Activated CD4-positive, CD25-positive, alpha-beta regulatory T cell treated with anti-CD3 and anti-CD28 coated beads, Interleukin-2, amount 50 U/mL, for 72 hours (primary cell): Measurements from ENCODE around the gene CALN1.

Source experiments
- DNase-seq: peaks from one replicate; pipeline ENCODE4 v3.0.0; 2021

Gene CALN1

GRCh38 chr7:72030994-72031667 lies 381.0 kb downstream of the CALN1 start:
- DNase-seq: no peak

DNA sequence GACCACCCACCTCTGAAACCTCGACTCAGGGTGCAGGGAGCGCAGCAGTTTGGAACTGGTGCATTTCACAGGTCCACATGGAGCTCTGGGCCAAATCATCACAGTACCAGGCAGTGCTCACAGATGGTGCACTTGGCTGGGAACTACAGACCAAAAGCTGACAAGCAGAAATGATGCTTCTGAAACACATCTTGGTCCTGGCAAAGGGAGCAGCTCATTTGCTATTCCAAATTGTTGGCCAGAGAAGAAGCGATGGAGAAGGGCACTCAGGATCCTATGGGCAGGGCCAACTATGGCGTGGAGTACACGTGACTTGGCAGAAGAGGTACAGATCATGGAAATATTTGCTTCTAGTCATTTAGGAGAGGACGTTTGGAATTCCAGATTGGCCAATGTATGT lies 383.9 kb downstream of the CALN1 start:
- no peak for DNase-seq

- DNase-seq: no peak
These were observed 386.7 kb downstream of the CALN1 start for GRCh38 chr7:72025381-72025960.

- no peak for DNase-seq
These were observed 388.2 kb downstream of the CALN1 start for GRCh38 chr7:72023926-72024325.

DNA sequence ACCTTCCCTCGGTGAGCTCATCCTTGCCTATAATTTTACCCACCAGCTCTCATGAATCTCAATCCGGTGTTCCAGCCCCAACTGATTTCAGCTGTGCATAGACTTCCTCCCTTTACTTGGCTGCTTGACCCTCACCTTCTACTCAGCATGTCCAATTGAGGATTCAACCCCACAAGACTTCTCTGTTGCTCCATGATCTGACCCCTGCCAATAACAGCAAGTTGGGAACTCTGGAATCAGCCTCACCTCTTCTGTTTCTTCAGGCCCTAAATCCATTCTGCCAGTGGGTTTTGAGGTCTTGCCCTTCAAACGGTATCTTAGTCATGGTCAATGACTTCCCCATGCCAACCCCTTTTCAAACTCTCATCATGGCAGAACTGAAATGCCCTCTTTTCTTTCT lies 390.4 kb downstream of the CALN1 start:
- DNase-seq: no peak

DNA sequence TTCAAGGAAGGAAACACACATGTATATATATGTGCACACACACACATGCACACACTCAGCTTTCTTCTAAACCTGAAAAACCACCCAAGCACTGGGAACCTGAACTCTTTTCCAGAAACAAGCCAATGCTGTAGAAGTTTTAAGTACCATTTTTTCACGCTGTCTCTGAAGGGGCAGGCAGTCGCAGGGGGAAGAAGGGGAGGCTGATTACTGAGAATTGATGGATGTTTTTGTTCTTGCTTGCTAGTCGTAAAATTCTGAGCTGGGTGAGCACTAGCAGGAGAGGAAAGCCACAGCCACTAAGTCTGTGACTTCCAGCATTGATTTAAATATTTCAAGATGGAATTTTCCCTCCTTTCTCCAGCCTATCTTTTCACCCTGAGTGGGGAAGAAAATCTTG lies 391.8 kb downstream of the CALN1 start:
- DNase-seq: no peak

- no peak for DNase-seq
These were observed 392.7 kb downstream of the CALN1 start for GRCh38 chr7:72019436-72019835.

DNA sequence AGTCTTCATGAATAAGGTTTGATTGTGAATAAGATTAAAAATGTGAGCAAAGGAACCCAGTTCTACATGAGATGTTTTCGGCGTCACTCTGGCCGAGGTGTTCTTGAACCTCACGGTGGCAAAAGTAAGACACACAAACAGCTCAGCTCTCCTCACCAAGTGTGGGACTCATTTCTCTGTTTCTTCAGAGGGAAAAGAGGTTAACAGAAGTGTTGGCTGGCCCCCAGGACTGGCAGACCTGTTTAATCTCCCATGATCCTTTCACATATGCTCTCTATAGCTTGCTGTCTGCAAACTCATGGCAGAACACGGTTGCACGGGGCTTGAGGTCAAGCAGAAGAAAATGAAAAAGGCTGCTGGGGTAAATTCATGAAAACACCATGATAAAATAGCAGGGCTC lies 394.4 kb downstream of the CALN1 start:
- DNase-seq: no peak

- no peak for DNase-seq
These were observed 395.6 kb downstream of the CALN1 start for GRCh38 chr7:72016574-72016973.

- no peak for DNase-seq
These were observed 397.0 kb downstream of the CALN1 start for GRCh38 chr7:72015136-72015535.

DNA sequence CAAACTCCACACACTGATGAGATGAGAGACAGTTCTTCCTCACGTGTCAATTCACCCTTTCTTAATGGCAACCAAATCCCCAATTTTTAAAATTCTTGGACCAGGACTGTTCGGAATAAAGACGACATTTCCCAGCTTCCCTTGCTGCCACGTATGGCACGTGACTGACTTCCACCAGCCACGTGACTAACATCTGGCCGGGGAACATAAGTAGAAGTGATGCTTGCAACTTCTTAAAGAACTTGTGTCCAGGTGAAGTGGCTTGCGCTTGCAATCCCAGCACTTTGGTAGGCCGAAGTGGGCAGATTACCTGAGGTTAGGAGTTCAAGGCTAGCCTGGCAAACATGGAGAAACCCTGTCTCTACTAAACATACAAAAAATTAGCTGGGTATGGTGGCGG lies 405.1 kb downstream of the CALN1 start:
- DNase-seq: no peak

GRCh38 chr7:72003236-72003635 lies 408.9 kb downstream of the CALN1 start:
- DNase-seq: no peak

DNA sequence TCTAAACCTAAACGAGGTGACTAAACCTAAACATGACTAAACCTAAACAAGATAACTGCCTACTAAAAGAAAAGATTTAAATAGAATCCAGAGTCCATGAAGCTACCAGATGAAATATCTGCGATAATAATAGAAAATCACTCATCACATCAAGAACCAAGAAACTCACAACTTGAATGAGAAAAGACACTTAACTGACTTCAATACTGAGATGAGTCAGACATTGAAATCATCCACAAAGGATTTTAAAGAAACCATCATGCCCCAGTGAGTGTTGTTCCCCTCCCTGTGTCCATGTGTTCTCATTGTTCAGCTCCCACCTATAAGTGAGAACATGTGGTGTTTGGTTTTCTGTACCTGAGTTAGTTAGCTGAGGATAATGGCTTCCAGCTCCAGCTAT lies 416.0 kb downstream of the CALN1 start:
- DNase-seq: no peak

- DNase-seq: no peak
These were observed 417.0 kb downstream of the CALN1 start for GRCh38 chr7:71995111-71995510.

DNA sequence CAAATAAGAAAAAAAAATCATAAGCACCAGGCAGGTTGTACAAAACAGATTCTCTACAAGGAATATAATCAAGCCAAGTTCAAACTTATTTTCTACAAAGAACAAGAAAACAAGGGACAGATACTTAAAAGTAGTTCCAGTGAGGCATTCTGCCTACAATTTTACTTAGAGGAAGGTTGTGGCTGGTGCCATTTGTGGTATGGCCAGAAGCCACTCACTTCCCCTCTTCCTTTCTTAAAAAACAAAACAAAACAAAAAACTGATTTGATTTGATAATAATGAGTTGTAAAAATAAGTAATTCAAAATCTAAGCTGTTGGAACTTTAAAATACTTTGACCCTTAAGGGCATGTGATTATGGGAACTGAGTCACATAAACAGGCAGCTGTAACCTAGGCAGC lies 420.6 kb downstream of the CALN1 start:
- DNase-seq: no peak

DNA sequence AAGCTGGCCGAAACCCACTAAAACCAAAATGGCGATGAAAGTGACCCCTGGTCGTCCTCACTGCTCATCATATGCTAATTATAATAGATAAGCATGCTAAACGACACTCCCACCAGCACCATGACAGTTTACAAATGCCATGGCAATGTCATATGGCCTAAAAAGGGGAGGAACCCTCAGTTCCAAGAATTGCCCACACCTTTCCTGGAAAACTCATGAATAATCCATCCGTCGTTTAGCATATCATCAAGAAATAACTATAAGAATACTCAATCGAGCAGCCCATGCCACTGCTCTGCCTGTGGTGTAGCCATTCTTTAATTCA lies 422.0 kb downstream of the CALN1 start:
- no peak for DNase-seq

DNA sequence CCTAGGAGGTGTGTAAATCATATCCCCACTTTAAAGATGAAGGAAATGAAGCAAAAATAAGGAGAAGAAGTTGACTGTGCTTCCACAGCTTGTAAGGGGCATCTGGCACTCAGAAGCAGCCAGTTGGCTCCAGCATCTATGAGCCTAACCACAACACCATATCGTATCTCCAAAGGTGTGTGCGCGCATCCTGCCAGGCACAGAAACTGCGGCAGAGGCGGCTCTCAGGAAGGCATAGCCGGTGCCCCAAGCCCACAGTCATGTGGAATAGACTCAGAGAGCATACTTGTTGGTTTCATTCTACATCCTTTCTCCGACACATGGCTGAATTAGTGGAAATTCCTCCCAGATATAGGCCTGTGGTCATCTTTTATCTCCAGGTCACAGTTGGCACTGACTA lies 423.9 kb downstream of the CALN1 start:
- DNase-seq: no peak

DNA sequence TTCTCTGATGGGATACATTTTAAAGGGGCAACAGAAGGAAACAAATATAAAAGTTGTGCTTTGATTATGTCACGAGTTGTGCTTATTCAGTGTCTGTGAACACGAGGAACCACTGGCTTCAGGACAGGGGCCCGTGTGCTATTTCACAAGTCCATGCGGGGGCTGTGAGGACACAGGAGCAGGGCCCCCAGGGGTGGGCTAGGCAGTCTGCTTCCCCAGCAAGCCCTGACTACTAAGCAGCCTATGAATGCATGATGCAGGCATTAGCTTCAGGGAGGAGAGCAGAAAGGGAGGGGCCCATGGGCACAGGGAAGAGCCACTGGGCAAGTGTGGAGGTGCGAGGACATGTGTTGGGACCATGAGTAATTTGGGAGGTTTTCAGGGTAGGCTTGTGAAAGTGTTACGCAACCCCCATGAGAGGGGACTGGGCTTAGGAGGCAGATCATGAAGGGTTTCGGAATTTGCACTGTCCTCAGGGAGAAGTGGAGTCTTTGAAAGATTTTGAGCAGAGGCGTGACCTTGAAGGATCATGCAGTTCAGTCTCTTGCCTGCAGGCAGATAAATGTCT lies 424.9 kb downstream of the CALN1 start:
- no peak for DNase-seq

- no peak for DNase-seq
These were observed 427.8 kb downstream of the CALN1 start for GRCh38 chr7:71984348-71984747.

- DNase-seq: no peak
These were observed 429.3 kb downstream of the CALN1 start for GRCh38 chr7:71982851-71983250.

GRCh38 chr7:71976645-71977044 lies 435.5 kb downstream of the CALN1 start:
- DNase-seq: no peak

GRCh38 chr7:71974611-71975010 lies 437.5 kb downstream of the CALN1 start:
- DNase-seq: no peak

DNA sequence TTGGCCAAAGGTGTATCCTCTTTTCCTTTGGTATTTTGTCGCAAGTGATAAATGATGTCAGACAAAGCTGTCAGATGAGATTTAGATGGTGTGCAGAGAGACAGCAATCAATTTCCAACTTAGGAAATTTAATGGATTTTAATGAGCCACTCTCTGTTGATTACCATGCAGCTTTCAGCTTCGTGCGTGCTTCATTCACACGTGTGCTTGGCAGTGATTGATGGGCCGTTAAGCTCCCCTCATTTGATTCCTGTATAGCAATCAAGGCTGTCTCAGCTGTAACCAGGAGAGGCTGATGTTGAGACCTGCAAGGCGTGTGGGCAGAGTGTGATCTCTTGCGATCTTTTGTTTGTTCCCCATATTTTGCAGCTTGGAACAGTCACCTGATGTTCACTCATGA lies 439.6 kb downstream of the CALN1 start:
- no peak for DNase-seq

GRCh38 chr7:71970725-71971124 lies 441.4 kb downstream of the CALN1 start:
- DNase-seq: no peak

DNA sequence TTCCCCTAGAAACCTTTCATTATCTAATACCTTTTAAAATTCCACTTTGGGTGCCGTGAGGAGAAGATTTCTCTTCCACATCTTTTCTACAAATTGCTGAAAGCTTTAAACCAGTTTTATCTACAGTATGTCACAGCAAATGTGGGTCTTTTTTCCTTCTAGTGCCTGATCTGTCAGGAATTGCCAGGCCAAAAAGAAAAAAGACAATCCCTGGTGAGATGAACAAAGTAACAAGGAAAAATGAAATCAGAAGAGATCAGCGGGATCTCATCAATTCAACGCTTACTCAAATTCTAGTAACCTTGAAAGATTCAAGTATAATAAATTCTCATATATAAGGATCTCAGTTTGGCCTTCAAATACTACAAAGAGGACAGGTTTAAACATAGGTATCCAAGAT lies 449.5 kb downstream of the CALN1 start:
- no peak for DNase-seq
